ENCODE measurements around the gene RRP1. TPM values are rescaled to one million over a fixed set of nuclear protein-coding genes. Genes with fewer than 3 reads are reported as not detected.

Gene RRP1
- total RNA-seq, 2 experiments from 2014 or later: 50.3 to 55.0 TPM

- Histone ChIP-seq H3K4me1 (ENCODE audit: insufficient read depth, low read length, poor library complexity, severe bottlenecking) (peaks cover 44% of the 10 kb centered on the region), H4K20me1 (ENCODE audit: insufficient read depth, low read length) (no peaks in the 10 kb centered on the region), H3K79me2 (ENCODE audit: insufficient read depth, low read depth, low read length) (no peaks in the 10 kb centered on the region), H3K4me3 (ENCODE audit: low read depth, low read length, poor library complexity, severe bottlenecking) (no peak overlapping the region), H3K9me3 (ENCODE audit: low read length) (no peaks in the 10 kb centered on the region), H3K9me2 (ENCODE audit: insufficient read depth, low read length) (no peaks in the 10 kb centered on the region), H2AFZ (ENCODE audit: low read length) (no peak overlapping the region), H3K27ac (ENCODE audit: low read depth, low read length, poor library complexity, severe bottlenecking) (no peak overlapping the region), H3K36me3 (ENCODE audit: insufficient read depth, low read length) (no peaks in the 10 kb centered on the region), H3K4me2 (ENCODE audit: low read length) (no peak overlapping the region)
- intact Hi-C loops (cut with micrococcal nuclease; ENCODE audit: unreplicated experiment): no loop called here
- ChIA-PET POLR2A (no interaction called here), CTCF (ENCODE audit: unreplicated experiment) (interaction anchor here (0.6 kb wide), 1 partner anchor 23 kb away, joined by 3 read pairs; the partner anchor contains the start of gene RRP1)
- DNase-seq (ENCODE audit: low spot score): no peak
- no TSS peak for BruUV-seq (replicated peaks)
- TF ChIP-seq CTCF (conservative IDR thresholded peaks at IDR 0.05; ENCODE audit: low read length): no peak
Observed at GRCh38 chr21:43812139-43812821, 22.9 kb downstream of the RRP1 start.

- Histone ChIP-seq H3K4me1 (ENCODE audit: insufficient read depth, low read length, poor library complexity, severe bottlenecking) (peaks cover 44% of the 10 kb centered on the region), H3K4me2 (ENCODE audit: low read length) (no peak overlapping the region), H3K9me2 (ENCODE audit: insufficient read depth, low read length) (no peaks in the 10 kb centered on the region), H3K36me3 (ENCODE audit: insufficient read depth, low read length) (no peaks in the 10 kb centered on the region), H4K20me1 (ENCODE audit: insufficient read depth, low read length) (no peaks in the 10 kb centered on the region), H3K4me3 (ENCODE audit: low read depth, low read length, poor library complexity, severe bottlenecking) (no peak overlapping the region), H3K27ac (ENCODE audit: low read depth, low read length, poor library complexity, severe bottlenecking) (no peak overlapping the region), H3K79me2 (ENCODE audit: insufficient read depth, low read depth, low read length) (no peaks in the 10 kb centered on the region), H2AFZ (ENCODE audit: low read length) (no peak overlapping the region), H3K9me3 (ENCODE audit: low read length) (no peaks in the 10 kb centered on the region)
- ChIA-PET POLR2A (no interaction called here), CTCF (ENCODE audit: unreplicated experiment) (no interaction called here)
- BruUV-seq (replicated peaks): no TSS peak
- intact Hi-C loops (cut with micrococcal nuclease; ENCODE audit: unreplicated experiment): no loop called here
- TF ChIP-seq CTCF (conservative IDR thresholded peaks at IDR 0.05; ENCODE audit: low read length): no peak
- no peak for TF ChIP-seq EZH2phosphoT487 (IDR thresholded peaks at IDR 0.05; ENCODE audit: borderline replicate concordance, low read depth, low read length)
- no peak for DNase-seq (ENCODE audit: low spot score)
Observed at GRCh38 chr21:43812957-43813655, 23.7 kb downstream of the RRP1 start.

- Histone ChIP-seq H3K79me2 (ENCODE audit: insufficient read depth, low read depth, low read length) (no peaks in the 10 kb centered on the region), H3K9me3 (ENCODE audit: low read length) (no peaks in the 10 kb centered on the region), H3K9me2 (ENCODE audit: insufficient read depth, low read length) (no peaks in the 10 kb centered on the region), H3K4me2 (ENCODE audit: low read length) (no peak overlapping the region), H3K27ac (ENCODE audit: low read depth, low read length, poor library complexity, severe bottlenecking) (no peak overlapping the region), H2AFZ (ENCODE audit: low read length) (no peak overlapping the region), H3K4me3 (ENCODE audit: low read depth, low read length, poor library complexity, severe bottlenecking) (no peak overlapping the region), H3K36me3 (ENCODE audit: insufficient read depth, low read length) (no peaks in the 10 kb centered on the region), H4K20me1 (ENCODE audit: insufficient read depth, low read length) (no peaks in the 10 kb centered on the region), H3K4me1 (ENCODE audit: insufficient read depth, low read length, poor library complexity, severe bottlenecking) (peaks cover 44% of the 10 kb centered on the region)
- ChIA-PET CTCF (ENCODE audit: unreplicated experiment) (no interaction called here), POLR2A (no interaction called here)
- no peak for DNase-seq (ENCODE audit: low spot score)
- intact Hi-C loops (cut with micrococcal nuclease; ENCODE audit: unreplicated experiment): no loop called here
- BruUV-seq (replicated peaks): no TSS peak
- TF ChIP-seq EZH2phosphoT487 (IDR thresholded peaks at IDR 0.05; ENCODE audit: borderline replicate concordance, low read depth, low read length): no peak
Observed at GRCh38 chr21:43813656-43813980, 24.2 kb downstream of the RRP1 start.

Measured in OCI-LY7 (cell line).